H9 (cell line): ENCODE measurements around the gene CYP2A7. TPM values are rescaled to one million over a fixed set of nuclear protein-coding genes. Genes with fewer than 3 reads are reported as not detected.
"Not testable (repeated sequence)": the region's sequence is repeated elsewhere in the genome, so short reads cannot be mapped to it uniquely, and the experiment has no call there.

Experiments used
- DNase-seq: peaks from one replicate; pipeline ENCODE4 v3.0.0-alpha.2; 2017
- H2AFZ ChIP-seq: one replicate; pipeline ENCODE4 v1.6.1; 2013; ENCODE audit warnings: mild to moderate bottlenecking, low read length, control low read depth, moderate library complexity
- H2AK5ac ChIP-seq: 2 replicates; pipeline ENCODE4 v1.6.1; 2013; ENCODE audit warnings: low read length, control low read depth, mixed read lengths; ENCODE audit not compliant: insufficient read length
- H2BK120ac ChIP-seq: one replicate; pipeline ENCODE4 v1.6.1; 2013; ENCODE audit warnings: low read depth, mild to moderate bottlenecking, low read length, control low read depth, inconsistent platforms; ENCODE audit not compliant: poor library complexity, severe bottlenecking
- H2BK12ac ChIP-seq: 2 replicates; pipeline ENCODE4 v1.6.1; 2013; ENCODE audit warnings: low read length, control low read depth, mixed read lengths, low read depth; ENCODE audit not compliant: insufficient read length
- H2BK15ac ChIP-seq: 2 replicates; pipeline ENCODE4 v1.6.1; 2013; ENCODE audit warnings: low read depth, low read length, control low read depth
- H2BK20ac ChIP-seq: one replicate; pipeline ENCODE4 v1.6.1; 2013; ENCODE audit warnings: low read depth, mild to moderate bottlenecking, low read length, control low read depth, inconsistent platforms; ENCODE audit not compliant: poor library complexity, severe bottlenecking
- H2BK5ac ChIP-seq: 2 replicates; pipeline ENCODE4 v1.6.1; 2013; ENCODE audit warnings: low read length, control low read depth, mixed read lengths; ENCODE audit not compliant: insufficient read length
- H3K14ac ChIP-seq: 2 replicates; pipeline ENCODE4 v1.6.1; 2013; ENCODE audit warnings: low read length, control low read depth; ENCODE audit not compliant: insufficient read depth
- H3K18ac ChIP-seq: 2 replicates; pipeline ENCODE4 v1.6.1; 2013; ENCODE audit warnings: low read depth, mild to moderate bottlenecking, mixed read lengths, low read length, control low read depth; ENCODE audit not compliant: insufficient read length
- H3K23ac ChIP-seq: 2 replicates; pipeline ENCODE4 v1.6.1; 2013; ENCODE audit warnings: low read length, control low read depth, mixed read lengths, low read depth; ENCODE audit not compliant: insufficient read length
- H3K23me2 ChIP-seq: 2 replicates; pipeline ENCODE4 v1.6.1; 2013; ENCODE audit warnings: low read depth, mild to moderate bottlenecking, mixed read lengths, low read length, control low read depth; ENCODE audit not compliant: insufficient read length, poor library complexity, severe bottlenecking
- H3K27ac ChIP-seq: 2 replicates; pipeline ENCODE4 v1.5.1; 2013; ENCODE audit warnings: low read length, control low read depth, mixed read lengths, low read depth; ENCODE audit not compliant: insufficient read length
- H3K27me3 ChIP-seq: 2 replicates; pipeline ENCODE4 v1.6.1; 2013; ENCODE audit warnings: low read length, control low read depth, inconsistent platforms; ENCODE audit not compliant: insufficient read depth
- H3K4ac ChIP-seq: 2 replicates; pipeline ENCODE4 v1.6.1; 2013; ENCODE audit warnings: low read depth, mild to moderate bottlenecking, control low read depth, inconsistent platforms, low read length, moderate library complexity
- H3K4me1 ChIP-seq: 2 replicates; pipeline ENCODE4 v1.6.1; 2013; ENCODE audit warnings: low read length, control low read depth, inconsistent platforms; ENCODE audit not compliant: insufficient read depth
- H3K4me2 ChIP-seq: 2 replicates; pipeline ENCODE4 v1.6.1; 2013; ENCODE audit warnings: low read length, control low read depth, mixed read lengths; ENCODE audit not compliant: insufficient read length, insufficient read depth
- H3K56ac ChIP-seq: 2 replicates; pipeline ENCODE4 v1.6.1; 2013; ENCODE audit warnings: low read depth, mild to moderate bottlenecking, mixed read lengths, low read length, control low read depth; ENCODE audit not compliant: insufficient read length
- H3K79me1 ChIP-seq: 2 replicates; pipeline ENCODE4 v1.6.1; 2013; ENCODE audit warnings: low read depth, mild to moderate bottlenecking, moderate library complexity, low read length, control low read depth, inconsistent platforms; ENCODE audit not compliant: insufficient read depth, poor library complexity, severe bottlenecking
- H3K79me2 ChIP-seq: 2 replicates; pipeline ENCODE4 v1.6.1; 2013; ENCODE audit warnings: low read length, control low read depth, inconsistent platforms; ENCODE audit not compliant: insufficient read depth
- H3K9ac ChIP-seq: 2 replicates; pipeline ENCODE4 v1.6.1; 2013; ENCODE audit warnings: low read length, control low read depth, mixed read lengths; ENCODE audit not compliant: insufficient read length; ENCODE audit errors: extremely low read depth
- H3K9me3 ChIP-seq: one replicate; pipeline ENCODE4 v1.6.1; 2013; ENCODE audit warnings: low read depth, low read length, inconsistent platforms; ENCODE audit not compliant: control insufficient read depth
- H3T11ph ChIP-seq: one replicate; pipeline ENCODE4 v1.6.1; 2013; ENCODE audit warnings: mild to moderate bottlenecking, low read length, control low read depth, inconsistent platforms
- H4K20me1 ChIP-seq: one replicate; pipeline ENCODE4 v1.6.1; 2013; ENCODE audit not compliant: control insufficient read depth, insufficient read length, insufficient read depth
- H4K5ac ChIP-seq: 2 replicates; pipeline ENCODE4 v1.6.1; 2013; ENCODE audit warnings: low read depth, mild to moderate bottlenecking, mixed read lengths, low read length, control low read depth; ENCODE audit not compliant: insufficient read length
- H4K8ac ChIP-seq: replicated peaks from 2 replicates; pipeline ENCODE4 v1.6.1; 2013; ENCODE audit warnings: low read length, control low read depth, mixed read lengths, low read depth; ENCODE audit not compliant: insufficient read length
- H4K91ac ChIP-seq: 2 replicates; pipeline ENCODE4 v1.6.1; 2013; ENCODE audit warnings: low read depth, mild to moderate bottlenecking, moderate library complexity, mixed read lengths, low read length, control low read depth; ENCODE audit not compliant: insufficient read length
- H3K27ac Mint-ChIP-seq, 3 experiments: 2 replicates in 2 of 3; 3 replicates in 1 of 3; pipeline ENCODE4 v1.8.0; 2020 to 2021; ENCODE audit warnings: mixed read lengths in 3 of 3, mild to moderate bottlenecking in 1 of 3, moderate library complexity in 1 of 3
- H3K27me3 Mint-ChIP-seq: 2 replicates; pipeline ENCODE4 v1.8.0; 2021; ENCODE audit warnings: low read depth, mild to moderate bottlenecking, moderate library complexity, mixed read lengths
- H3K36me3 Mint-ChIP-seq, 3 experiments: 2 replicates in 2 of 3; 3 replicates in 1 of 3; pipeline ENCODE4 v1.8.0; 2020 to 2021; ENCODE audit warnings: low read depth in 3 of 3, mixed read lengths in 3 of 3; ENCODE audit not compliant: insufficient read depth in 1 of 3
- H3K4me1 Mint-ChIP-seq, 2 experiments: 2 replicates each; pipeline ENCODE4 v1.8.0; 2020; ENCODE audit warnings: mixed read lengths in 2 of 2
- H3K4me3 Mint-ChIP-seq, 2 experiments: 2 replicates in 1 of 2; 3 replicates in 1 of 2; pipeline ENCODE4 v1.8.0; 2020 to 2021; ENCODE audit warnings: mild to moderate bottlenecking in 2 of 2, mixed read lengths in 2 of 2, moderate library complexity in 1 of 2
- H3K9me3 Mint-ChIP-seq, 2 experiments: 2 replicates in 1 of 2; 3 replicates in 1 of 2; pipeline ENCODE4 v1.8.0; 2020; ENCODE audit warnings: mild to moderate bottlenecking in 2 of 2, mixed read lengths in 2 of 2, moderate library complexity in 1 of 2
- WGBS: extraction: QIAGEN DNeasy Blood & Tissue Kit; methylation state at CpG from one replicate; pipeline ENCODE4 v1.1.7; 2013; ENCODE audit warnings: missing lambda C conversion rate, low lambda C conversion rate, mixed read lengths; ENCODE audit not compliant: insufficient read length; ENCODE audit errors: extremely low coverage; 5-methylcytosine and 5-hydroxymethylcytosine counted together
- total RNA-seq: library from RNA; stranded (reverse); gene quantifications from 2 replicates; pipeline ENCODE4 v1.2.1, GENCODE V29; 2021

CYP2A7 gene
- total RNA-seq, 1 experiment from 2014 or later = not detected

- H3K4me1 Mint-ChIP-seq, H3K23ac ChIP-seq, H3K4me1 ChIP-seq, H2BK5ac ChIP-seq, H2BK15ac ChIP-seq, H4K8ac ChIP-seq, H3K4me3 Mint-ChIP-seq, H2BK20ac ChIP-seq, H3K9me3 Mint-ChIP-seq, H3K18ac ChIP-seq, H2BK120ac ChIP-seq, H3K27me3 ChIP-seq, H3K79me1 ChIP-seq, H3K9ac ChIP-seq, H4K5ac ChIP-seq, H3K27ac Mint-ChIP-seq, H4K91ac ChIP-seq, H2BK12ac ChIP-seq, H3K4ac ChIP-seq, H3K79me2 ChIP-seq, H2AK5ac ChIP-seq, H3K9me3 ChIP-seq, H3T11ph ChIP-seq, H2AFZ ChIP-seq, H3K4me2 ChIP-seq, H3K23me2 ChIP-seq, DNase-seq, H3K36me3 Mint-ChIP-seq, H3K56ac ChIP-seq, H3K14ac ChIP-seq, H4K20me1 ChIP-seq, H3K27ac ChIP-seq: not testable (repeated sequence)
- peaks cover 22% of the 10 kb centered on the region for H3K27me3 Mint-ChIP-seq
- WGBS = no CpG with 5 or more reads among the region's 6 CpGs
Measured at GRCh38 chr19:40901975-40902750, 20.1 kb upstream of the CYP2A7 start.

GRCh38 chr19:40900521-40900920 lies 18.5 kb upstream of the CYP2A7 start:
- H2AK5ac ChIP-seq, H4K20me1 ChIP-seq, H3K79me1 ChIP-seq, H3K4me1 Mint-ChIP-seq, H4K91ac ChIP-seq, H3K27me3 ChIP-seq, H3K4me3 Mint-ChIP-seq, H3K4ac ChIP-seq, H2BK20ac ChIP-seq, DNase-seq, H2BK12ac ChIP-seq, H4K8ac ChIP-seq, H2BK15ac ChIP-seq, H3K9me3 Mint-ChIP-seq, H4K5ac ChIP-seq, H3K4me1 ChIP-seq, H3K56ac ChIP-seq, H3K14ac ChIP-seq, H3K23ac ChIP-seq, H3K4me2 ChIP-seq, H3K36me3 Mint-ChIP-seq, H3K79me2 ChIP-seq, H3T11ph ChIP-seq, H3K27ac ChIP-seq, H3K18ac ChIP-seq, H2BK120ac ChIP-seq, H3K9me3 ChIP-seq, H3K23me2 ChIP-seq, H2BK5ac ChIP-seq, H3K9ac ChIP-seq, H2AFZ ChIP-seq, H3K27ac Mint-ChIP-seq: not testable (repeated sequence)
- peaks cover 15% of the 10 kb centered on the region for H3K27me3 Mint-ChIP-seq
- no CpG with 5 or more reads among the region's 5 CpGs for WGBS
